GM21526 (cell line): ENCODE results near the gene UGT1A8.
"Not testable (repeated sequence)": the region's sequence is repeated elsewhere in the genome, so short reads cannot be mapped to it uniquely, and the experiment has no call there.

ENCODE experiments used
- ATAC-seq: cut with Tn5 transposase; IDR thresholded peaks from one replicate; pipeline ENCODE4 v1.9.1; 2021; ENCODE audit warnings: moderate library complexity; ENCODE audit not compliant: unreplicated experiment, low FRiP score

The UGT1A8 gene

GRCh38 chr2:233711312-233712008, 94.0 kb downstream of the UGT1A8 start:
- ATAC-seq = no peak

GRCh38 chr2:233712611-233713261, 95.3 kb downstream of the UGT1A8 start, which contains the start of gene UGT1A5:
Gene UGT1A5, plus strand, starts transcription at chr2:233712907. Its CDS starts 85 bp downstream, at chr2:233712992.
- ATAC-seq = no peak

- no peak for ATAC-seq
Measured at GRCh38 chr2:233713262-233713615, 95.8 kb downstream of the UGT1A8 start.

GRCh38 chr2:233714121-233714520, 96.7 kb downstream of the UGT1A8 start:
- ATAC-seq = no peak

- ATAC-seq = no peak
Measured at GRCh38 chr2:233718552-233718951, 101.1 kb downstream of the UGT1A8 start, which contains the start of gene UGT1A4. Gene UGT1A4, plus strand, starts transcription at chr2:233718736. Its CDS starts 85 bp downstream, at chr2:233718821.

- no peak for ATAC-seq
Measured at GRCh38 chr2:233728723-233729301, 111.4 kb downstream of the UGT1A8 start, which contains the start of gene UGT1A3. Gene UGT1A3, plus strand, starts transcription at chr2:233729042. Its CDS starts 85 bp downstream, at chr2:233729127.

GRCh38 chr2:233736868-233737653, 119.6 kb downstream of the UGT1A8 start:
- not testable (repeated sequence) for ATAC-seq

GRCh38 chr2:233740870-233741269, 123.4 kb downstream of the UGT1A8 start:
- no peak for ATAC-seq

GRCh38 chr2:233743464-233744259, 126.2 kb downstream of the UGT1A8 start:
- no peak for ATAC-seq

- ATAC-seq = no peak
Measured at GRCh38 chr2:233745073-233745755, 127.8 kb downstream of the UGT1A8 start.

GRCh38 chr2:233745838-233746237, 128.4 kb downstream of the UGT1A8 start:
- not testable (repeated sequence) for ATAC-seq

GRCh38 chr2:233746475-233747282, 129.2 kb downstream of the UGT1A8 start:
- no peak for ATAC-seq

- ATAC-seq = no peak
Measured at GRCh38 chr2:233747283-233747544, 129.8 kb downstream of the UGT1A8 start.

GRCh38 chr2:233750689-233751088, 133.3 kb downstream of the UGT1A8 start:
- not testable (repeated sequence) for ATAC-seq

GRCh38 chr2:233751212-233752009, 134.0 kb downstream of the UGT1A8 start:
- not testable (repeated sequence) for ATAC-seq

GRCh38 chr2:233754872-233755611, 137.6 kb downstream of the UGT1A8 start:
- ATAC-seq = no peak

- no peak for ATAC-seq
Measured at GRCh38 chr2:233756429-233757081, 139.1 kb downstream of the UGT1A8 start.
